ENCODE results near the gene ZNF273. TPM values are rescaled to one million over a fixed set of nuclear protein-coding genes. Genes with fewer than 3 reads are reported as not detected.
"Not testable (repeated sequence)": the region's sequence is repeated elsewhere in the genome, so short reads cannot be mapped to it uniquely, and the experiment has no call there.

The ZNF273 gene
- total RNA-seq, 1 experiment from 2014 or later = 5.1 TPM

- intact Hi-C loops (cut with micrococcal nuclease; ENCODE audit: unreplicated experiment) = no loop called here
- H3K27me3 Mint-ChIP-seq (ENCODE audit: unreplicated experiment) = peaks cover 21% of the 10 kb centered on the region
Measured at GRCh38 chr7:64888561-64888900, 14.5 kb upstream of the ZNF273 start.

GRCh38 chr7:64888901-64889685 lies 14.0 kb upstream of the ZNF273 start:
- Mint-ChIP-seq H3K27ac (ENCODE audit: unreplicated experiment) (no peak overlapping the region), H3K36me3 (ENCODE audit: insufficient read depth, unreplicated experiment) (peaks cover 5% of the 10 kb centered on the region), H3K27me3 (ENCODE audit: unreplicated experiment) (peaks cover 21% of the 10 kb centered on the region), H3K4me1 (ENCODE audit: low read depth, unreplicated experiment) (peaks cover 8% of the 10 kb centered on the region), H3K9me3 (ENCODE audit: low read depth, unreplicated experiment) (no peaks in the 10 kb centered on the region), H3K4me3 (ENCODE audit: low read depth, unreplicated experiment) (peak overlapping the region; percentile 64)
- TF ChIP-seq CTCF (IDR thresholded peaks at IDR 0.05; ENCODE audit: unreplicated experiment) = no peak
- no peak for DNase-seq
- CTCF ChIA-PET = no interaction called here
- BruUV-seq (replicated peaks) = no TSS peak
- intact Hi-C loops (cut with micrococcal nuclease; ENCODE audit: unreplicated experiment) = no loop called here

More at GRCh38 chr7:64888561-64888900, 14.5 kb upstream of the ZNF273 start:
- no peak for TF ChIP-seq CTCF (IDR thresholded peaks at IDR 0.05; ENCODE audit: unreplicated experiment)
- peak overlapping the region; percentile 64 for H3K4me3 Mint-ChIP-seq (ENCODE audit: low read depth, unreplicated experiment)
- peaks cover 5% of the 10 kb centered on the region for H3K36me3 Mint-ChIP-seq (ENCODE audit: insufficient read depth, unreplicated experiment)
- no peak overlapping the region for H3K27ac Mint-ChIP-seq (ENCODE audit: unreplicated experiment)
- no TSS peak for BruUV-seq (replicated peaks)
- H3K4me1 Mint-ChIP-seq (ENCODE audit: low read depth, unreplicated experiment) = peaks cover 8% of the 10 kb centered on the region
- CTCF ChIA-PET = no interaction called here
- DNase-seq = no peak
- peaks cover 2% of the 10 kb centered on the region for H3K9me3 Mint-ChIP-seq (ENCODE audit: low read depth, unreplicated experiment)

- TF ChIP-seq CTCF (IDR thresholded peaks at IDR 0.05; ENCODE audit: unreplicated experiment) = no peak
- CTCF ChIA-PET = no interaction called here
- Mint-ChIP-seq H3K4me3 (ENCODE audit: low read depth, unreplicated experiment) (no peak overlapping the region), H3K27ac (ENCODE audit: unreplicated experiment) (no peak overlapping the region), H3K36me3 (ENCODE audit: insufficient read depth, unreplicated experiment) (peaks cover 5% of the 10 kb centered on the region), H3K9me3 (ENCODE audit: low read depth, unreplicated experiment) (no peaks in the 10 kb centered on the region), H3K4me1 (ENCODE audit: low read depth, unreplicated experiment) (peaks cover 8% of the 10 kb centered on the region), H3K27me3 (ENCODE audit: unreplicated experiment) (peaks cover 21% of the 10 kb centered on the region)
- BruUV-seq (replicated peaks) = no TSS peak
- intact Hi-C loops (cut with micrococcal nuclease; ENCODE audit: unreplicated experiment) = no loop called here
- DNase-seq = no peak
Measured at GRCh38 chr7:64889686-64890162, 13.3 kb upstream of the ZNF273 start.

GRCh38 chr7:64890273-64890672 lies 12.8 kb upstream of the ZNF273 start:
- H3K36me3 Mint-ChIP-seq (ENCODE audit: insufficient read depth, unreplicated experiment); BruUV-seq (replicated peaks); H3K4me3 Mint-ChIP-seq (ENCODE audit: low read depth, unreplicated experiment); H3K4me1 Mint-ChIP-seq (ENCODE audit: low read depth, unreplicated experiment); H3K27ac Mint-ChIP-seq (ENCODE audit: unreplicated experiment); CTCF ChIA-PET; H3K9me3 Mint-ChIP-seq (ENCODE audit: low read depth, unreplicated experiment); intact Hi-C loops (cut with micrococcal nuclease; ENCODE audit: unreplicated experiment); DNase-seq: not testable (repeated sequence)
- peaks cover 21% of the 10 kb centered on the region for H3K27me3 Mint-ChIP-seq (ENCODE audit: unreplicated experiment)

- H3K4me1 Mint-ChIP-seq (ENCODE audit: low read depth, unreplicated experiment) = peaks cover 8% of the 10 kb centered on the region
- TF ChIP-seq CTCF (IDR thresholded peaks at IDR 0.05; ENCODE audit: unreplicated experiment) = no peak
- BruUV-seq (replicated peaks) = no TSS peak
- intact Hi-C loops (cut with micrococcal nuclease; ENCODE audit: unreplicated experiment) = no loop called here
- H3K27ac Mint-ChIP-seq (ENCODE audit: unreplicated experiment) = no peak overlapping the region
- CTCF ChIA-PET = no interaction called here
- H3K36me3 Mint-ChIP-seq (ENCODE audit: insufficient read depth, unreplicated experiment) = peaks cover 5% of the 10 kb centered on the region
- no peak overlapping the region for H3K4me3 Mint-ChIP-seq (ENCODE audit: low read depth, unreplicated experiment)
- no peak for DNase-seq
- H3K9me3 Mint-ChIP-seq (ENCODE audit: low read depth, unreplicated experiment) = no peaks in the 10 kb centered on the region
- peaks cover 21% of the 10 kb centered on the region for H3K27me3 Mint-ChIP-seq (ENCODE audit: unreplicated experiment)
Measured at GRCh38 chr7:64890761-64891362, 12.2 kb upstream of the ZNF273 start.

- intact Hi-C loops (cut with micrococcal nuclease; ENCODE audit: unreplicated experiment); CTCF ChIA-PET; H3K27ac Mint-ChIP-seq (ENCODE audit: unreplicated experiment); H3K9me3 Mint-ChIP-seq (ENCODE audit: low read depth, unreplicated experiment); H3K4me1 Mint-ChIP-seq (ENCODE audit: low read depth, unreplicated experiment); H3K4me3 Mint-ChIP-seq (ENCODE audit: low read depth, unreplicated experiment); BruUV-seq (replicated peaks); H3K36me3 Mint-ChIP-seq (ENCODE audit: insufficient read depth, unreplicated experiment); DNase-seq: not testable (repeated sequence)
- H3K27me3 Mint-ChIP-seq (ENCODE audit: unreplicated experiment) = peaks cover 21% of the 10 kb centered on the region
Measured at GRCh38 chr7:64891363-64892081, 11.6 kb upstream of the ZNF273 start.

All from Calu3 (cell line).